Erythroblast (primary cell): ENCODE measurements around the gene CD300LB.

Experiments used
- DNase-seq, 2 experiments: peaks; one replicate each; lab custom pipeline; 2025; lab: John Stamatoyannopoulos, UW
- GATA1 ChIP-seq: IDR thresholded peaks from 2 replicates; pipeline ENCODE4 v1.6.1; 2011; ENCODE audit warnings: low read depth, mild to moderate bottlenecking, control low read depth, low read length, moderate library complexity
- POLR2A ChIP-seq: IDR thresholded peaks from 2 replicates; pipeline ENCODE4 v1.6.1; 2011; ENCODE audit warnings: mild to moderate bottlenecking, low read length

Gene CD300LB

GRCh38 chr17:74543406-74543805 lies 12.1 kb upstream of the CD300LB start:
- no peak for DNase-seq

DNA sequence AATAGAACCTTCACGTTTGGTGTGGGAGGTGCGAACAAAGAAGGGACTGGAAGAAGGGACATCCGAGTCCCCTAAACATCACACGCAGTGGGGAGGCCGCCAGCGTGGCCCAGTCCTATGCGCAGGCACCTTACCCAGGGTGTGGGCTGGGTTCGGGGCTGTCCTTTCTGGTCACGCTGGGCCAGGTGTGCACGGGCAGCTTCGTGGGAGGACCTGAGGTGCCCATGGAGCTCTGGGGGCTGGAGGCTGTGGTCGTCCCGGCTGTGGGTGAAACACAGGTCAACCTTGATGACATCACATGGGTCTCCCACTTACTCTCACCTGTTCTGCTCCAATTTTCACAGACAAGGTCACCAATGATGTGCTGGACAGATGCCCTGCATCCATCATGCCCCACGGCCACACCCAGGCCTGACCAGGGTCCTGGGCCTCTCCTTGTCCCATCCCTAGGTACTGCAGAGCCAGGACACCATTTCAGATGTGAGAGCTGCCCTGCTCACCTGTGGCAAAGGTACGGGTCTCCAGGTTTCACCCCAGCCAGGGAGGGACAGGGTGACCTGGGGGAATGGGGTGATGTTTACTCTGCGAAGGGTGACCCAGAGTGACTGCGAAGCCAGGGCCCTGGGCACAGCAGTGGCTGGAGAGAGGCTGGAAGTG lies 11.6 kb upstream of the CD300LB start:
- no peak for DNase-seq
- TF ChIP-seq POLR2A (no peak), GATA1 (no peak)

More at GRCh38 chr17:74543406-74543805, 12.1 kb upstream of the CD300LB start:
- TF ChIP-seq GATA1 (no peak), POLR2A (no peak)

DNA sequence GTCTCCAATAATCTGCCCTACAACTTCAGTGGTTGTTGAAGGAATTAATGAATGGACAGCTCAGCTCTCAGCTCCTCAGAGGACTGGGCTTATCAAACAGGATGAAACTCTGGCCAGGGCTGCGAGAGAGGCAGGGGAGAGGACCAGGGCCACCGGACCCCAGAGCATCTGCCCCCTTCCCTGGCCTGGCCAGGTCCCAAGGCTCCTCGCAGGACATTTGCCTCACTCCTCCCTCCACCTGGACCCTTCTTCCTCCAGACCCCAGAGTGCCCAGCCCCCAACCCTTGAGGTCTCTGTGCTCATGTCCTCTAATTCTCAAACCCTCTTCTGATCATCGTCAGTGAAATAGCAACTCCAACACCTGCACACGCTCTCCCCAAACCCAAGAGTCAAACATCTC lies 10.9 kb upstream of the CD300LB start:
- no peak for DNase-seq
- no peak for TF ChIP-seq POLR2A
- no peak for TF ChIP-seq GATA1

- no peak for TF ChIP-seq POLR2A
- TF ChIP-seq GATA1: no peak
- DNase-seq: no peak
Observed at GRCh38 chr17:74541176-74542111, 10.2 kb upstream of the CD300LB start.

DNA sequence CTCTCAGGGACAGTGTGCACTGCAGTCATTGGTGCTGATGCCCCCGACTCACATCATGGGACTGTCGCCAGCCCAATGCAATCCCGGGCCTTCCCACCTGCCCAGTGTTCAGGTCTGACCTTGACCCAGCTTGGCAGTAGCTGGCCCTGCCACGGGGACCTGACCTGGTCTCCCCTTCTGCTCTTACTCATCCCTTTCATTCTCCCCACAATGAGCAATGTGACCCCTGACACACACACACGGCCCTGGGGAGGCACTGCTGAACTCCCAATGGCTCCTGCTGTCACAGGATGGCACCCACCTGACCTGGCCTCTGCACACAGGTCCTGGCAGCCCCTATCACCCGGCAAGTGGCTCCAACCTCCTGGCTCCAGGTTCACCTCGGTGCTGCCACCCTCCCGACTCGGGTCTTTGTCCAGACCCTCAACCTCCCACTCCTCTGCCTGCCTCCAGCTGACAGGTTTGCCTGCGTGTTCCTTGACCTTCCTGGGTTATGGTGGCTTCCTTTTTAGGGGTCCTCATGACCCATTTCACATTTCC lies 8.1 kb upstream of the CD300LB start:
- no peak for TF ChIP-seq GATA1
- TF ChIP-seq POLR2A: no peak
- DNase-seq: no peak

DNA sequence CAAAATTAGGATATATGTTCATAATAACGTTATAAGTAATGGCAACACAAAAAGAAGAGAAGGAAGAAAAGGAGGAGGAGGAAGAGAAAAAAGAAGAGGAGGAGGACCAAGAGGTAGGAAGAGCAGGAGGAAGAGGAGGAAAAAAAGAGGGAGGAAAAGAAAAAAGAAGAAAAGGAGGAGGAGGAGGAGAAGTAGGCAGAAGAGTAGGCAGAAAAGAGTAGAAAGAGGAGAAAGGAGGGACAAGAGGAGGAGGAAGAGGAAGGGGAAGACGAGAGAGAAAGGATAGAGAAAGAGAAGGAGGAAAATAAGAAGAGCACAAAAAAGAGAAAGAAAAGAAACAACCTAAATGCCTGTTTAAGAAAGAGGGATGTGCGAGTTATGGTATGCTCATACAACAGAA lies 5.6 kb upstream of the CD300LB start:
- no peak for DNase-seq
- TF ChIP-seq POLR2A (no peak), GATA1 (no peak)

DNA sequence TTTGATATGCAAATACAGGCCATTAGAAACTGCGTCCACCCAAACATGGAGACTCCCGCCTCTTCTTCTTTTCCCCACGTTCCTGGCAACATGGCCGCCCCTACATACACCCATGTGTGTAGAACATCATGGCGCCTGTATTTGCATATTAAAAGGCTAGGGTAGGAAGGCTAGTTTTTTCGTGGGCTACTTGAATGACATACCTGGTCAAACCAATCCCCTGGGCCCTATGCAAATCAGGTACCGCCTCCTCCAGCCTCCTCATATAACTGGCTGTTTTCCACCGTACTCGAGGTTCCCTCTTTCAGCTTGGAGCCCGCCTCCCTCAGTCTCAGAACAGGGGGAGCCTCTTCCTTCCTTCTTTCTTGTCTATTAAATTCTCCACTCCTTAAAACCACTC lies 840 bp upstream of the CD300LB start:
- no peak for TF ChIP-seq GATA1
- no peak for TF ChIP-seq POLR2A
- DNase-seq: no peak

DNA sequence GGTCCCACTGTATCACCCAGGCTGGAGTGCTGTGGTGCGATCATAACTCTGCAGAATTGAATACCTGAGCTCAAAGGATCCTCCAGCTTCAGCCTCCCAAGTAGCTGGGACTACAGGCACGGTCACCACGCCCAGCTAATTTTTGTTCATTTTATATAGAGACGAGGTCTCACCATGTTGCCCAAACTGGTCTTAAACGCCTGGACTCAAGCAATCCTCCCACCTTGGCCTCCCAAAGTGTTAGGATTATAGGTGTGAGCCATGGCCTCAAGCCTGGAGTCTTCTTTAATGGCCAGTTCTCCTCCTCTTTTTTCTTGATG lies 484 bp downstream of the CD300LB start:
- no peak for TF ChIP-seq GATA1
- TF ChIP-seq POLR2A: no peak
- no peak for DNase-seq

DNA sequence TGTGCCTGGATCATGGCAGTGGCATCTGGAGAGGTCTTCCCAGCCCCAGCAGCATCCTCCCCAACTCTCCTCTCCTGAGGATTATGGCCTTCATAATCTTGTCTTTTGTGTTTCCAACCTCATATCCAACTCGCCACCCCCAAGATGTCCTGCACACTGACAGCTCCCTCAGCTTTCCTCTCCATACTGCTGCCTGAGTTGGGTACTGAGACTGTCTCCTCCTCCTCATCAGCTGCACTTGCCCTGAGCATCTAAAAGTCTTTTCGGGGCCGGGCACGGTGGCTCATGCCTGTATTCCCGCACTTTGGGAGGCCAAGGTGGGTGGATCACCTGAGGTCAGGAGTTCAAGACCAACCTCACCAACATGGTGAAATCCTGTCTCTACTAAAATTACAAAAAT lies 2.0 kb downstream of the CD300LB start:
- no peak for TF ChIP-seq POLR2A
- TF ChIP-seq GATA1: no peak
- DNase-seq: no peak

DNA sequence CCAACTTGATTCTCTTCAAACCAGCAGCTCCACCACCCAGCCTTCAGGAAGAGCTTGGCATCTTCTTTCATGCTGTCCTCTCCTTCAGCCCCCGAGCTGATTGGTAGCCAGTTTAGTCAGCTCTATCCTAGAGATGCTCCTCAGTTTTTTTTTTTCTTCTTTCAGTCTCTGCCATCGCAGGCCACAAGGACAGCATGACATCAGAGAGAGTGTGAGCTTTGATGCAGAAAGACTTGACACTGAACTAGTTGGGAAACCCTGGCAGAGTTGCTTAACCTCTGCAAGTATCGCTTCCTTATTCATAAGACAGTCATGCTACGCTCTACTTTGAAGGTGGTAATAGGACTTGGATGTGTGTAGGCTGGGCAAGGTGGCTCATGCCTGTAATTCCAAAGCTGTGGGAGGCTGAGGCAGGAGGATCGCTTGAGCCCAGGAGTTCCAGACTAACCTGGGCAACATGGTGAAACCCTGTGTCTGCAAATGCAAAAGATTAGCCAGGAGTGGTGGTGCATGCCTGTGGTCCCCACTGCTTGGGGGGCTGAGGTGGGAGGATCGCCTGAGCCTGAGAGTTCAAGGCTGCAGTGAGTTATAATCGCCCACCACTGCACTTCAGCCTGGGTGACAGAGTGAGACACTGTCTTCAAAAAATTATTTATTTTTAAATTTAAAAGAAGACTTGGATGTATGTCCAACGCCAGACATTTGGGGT lies 2.6 kb downstream of the CD300LB start:
- TF ChIP-seq POLR2A: no peak
- no peak for TF ChIP-seq GATA1

DNA sequence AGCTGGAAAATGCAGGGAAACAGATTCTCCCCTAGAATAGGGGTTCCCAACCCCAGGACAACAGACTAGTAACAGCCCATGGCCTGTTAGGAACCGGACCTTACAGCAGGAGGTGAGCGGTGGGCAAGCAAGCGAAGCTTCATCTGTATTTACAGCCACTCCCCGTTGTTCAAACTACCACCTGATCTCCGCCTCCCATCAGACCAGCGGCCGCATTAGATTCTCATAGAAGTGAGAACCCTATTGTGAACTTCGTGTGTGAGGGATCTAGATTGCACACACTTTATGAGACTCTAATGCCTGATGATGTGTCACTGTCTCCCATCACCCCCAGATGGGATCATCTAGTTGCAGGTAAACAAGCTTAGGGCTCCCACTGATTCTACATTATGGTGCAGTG lies 3.5 kb downstream of the CD300LB start:
- no peak for DNase-seq
- TF ChIP-seq GATA1 (no peak), POLR2A (no peak)

More for the DNA sequence above, 2.6 kb downstream of the CD300LB start:
- DNase-seq: no peak

DNA sequence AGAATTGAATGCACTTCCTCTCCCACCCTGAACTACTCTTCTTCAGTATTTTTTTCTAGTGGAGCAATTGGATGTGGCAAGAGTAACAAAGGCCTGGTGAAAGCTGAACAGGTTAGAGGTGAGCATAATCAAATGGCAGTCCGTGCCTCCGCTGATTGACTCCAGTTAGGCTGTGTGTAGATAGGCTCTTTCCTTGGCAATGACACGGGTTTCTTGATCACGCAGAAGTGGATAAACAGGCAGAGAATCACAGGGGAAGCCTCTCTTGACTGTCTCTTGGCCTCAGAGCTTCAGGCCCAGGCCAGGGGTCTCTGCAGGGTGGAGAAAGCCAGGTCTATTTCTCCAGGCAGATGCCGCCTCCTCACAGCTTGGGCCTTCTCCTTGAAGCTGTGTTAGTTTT lies 4.2 kb downstream of the CD300LB start:
- DNase-seq: no peak
- TF ChIP-seq POLR2A: no peak
- no peak for TF ChIP-seq GATA1

DNA sequence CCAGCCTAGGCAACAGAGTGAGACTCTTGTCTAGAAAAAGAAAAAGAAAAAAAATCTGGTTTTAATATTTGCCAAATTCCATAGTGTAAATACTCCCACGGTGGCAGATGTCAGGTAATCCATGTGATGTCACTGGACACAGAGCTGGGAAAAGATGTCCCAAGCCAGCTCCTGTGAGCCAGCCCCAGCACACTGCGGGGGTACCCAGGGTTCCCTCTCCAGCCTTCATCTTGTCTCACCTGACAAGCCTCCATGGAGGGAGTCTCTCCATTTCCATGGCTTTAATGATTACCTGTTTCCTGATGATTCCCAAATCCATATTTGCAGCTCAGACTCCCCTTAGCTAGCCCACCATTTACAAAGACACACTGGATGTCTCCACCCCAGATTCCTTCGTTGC lies 4.6 kb downstream of the CD300LB start:
- no peak for DNase-seq
- TF ChIP-seq GATA1 (no peak), POLR2A (no peak)

GRCh38 chr17:74525781-74526288 lies 5.4 kb downstream of the CD300LB start:
- TF ChIP-seq POLR2A (no peak), GATA1 (no peak)
- DNase-seq: no peak

GRCh38 chr17:74525465-74525725 lies 5.9 kb downstream of the CD300LB start:
- TF ChIP-seq GATA1: no peak
- TF ChIP-seq POLR2A: no peak

More at GRCh38 chr17:74525465-74525725, 5.9 kb downstream of the CD300LB start:
- DNase-seq: no peak
